D341Med (cell line): Measurements from ENCODE around the gene UGT1A5.

ENCODE experiments used
- DNase-seq: peaks from one replicate; pipeline ENCODE4 v3.0.0; 2012; ENCODE audit warnings: low spot score

Gene UGT1A5

DNA sequence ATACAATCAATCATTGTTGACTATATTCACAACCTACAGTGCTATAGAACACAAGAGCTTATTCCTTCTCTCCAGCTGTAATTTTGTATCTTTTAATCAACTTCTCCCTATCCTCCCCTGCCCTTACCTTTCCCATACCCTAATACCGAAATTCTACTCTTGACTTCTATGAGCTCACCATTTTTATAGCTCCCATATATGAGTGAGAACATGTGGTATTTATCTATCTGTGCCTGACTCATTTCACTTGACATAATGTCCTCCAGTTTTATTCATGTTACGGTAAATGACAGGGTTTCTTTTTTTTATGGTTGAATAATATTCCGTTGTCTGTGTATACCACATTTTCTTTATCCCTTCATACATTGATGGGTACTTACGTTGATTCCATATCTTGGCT, 68.1 kb downstream of the UGT1A5 start:
- no peak for DNase-seq

DNA sequence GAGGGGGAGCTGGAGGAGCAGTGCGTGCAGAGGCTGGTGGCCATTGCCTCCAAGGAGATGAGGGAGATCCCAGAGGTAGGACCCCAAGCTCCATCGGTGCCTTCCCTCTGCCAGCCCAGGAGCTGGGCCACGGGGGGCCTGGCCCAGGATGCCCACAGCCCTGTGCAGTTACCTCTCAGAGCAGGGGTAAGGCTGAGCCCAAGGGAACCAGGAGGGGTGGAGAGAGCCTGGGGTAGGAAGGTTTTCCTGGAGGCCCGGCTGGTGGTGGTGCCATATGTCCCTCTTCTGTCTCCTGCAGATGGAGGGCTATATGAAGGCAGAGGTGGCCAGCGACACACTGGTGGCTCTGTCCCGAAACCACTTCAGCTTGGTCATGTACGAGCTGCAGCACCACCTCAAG, 76.8 kb downstream of the UGT1A5 start:
- no peak for DNase-seq

DNA sequence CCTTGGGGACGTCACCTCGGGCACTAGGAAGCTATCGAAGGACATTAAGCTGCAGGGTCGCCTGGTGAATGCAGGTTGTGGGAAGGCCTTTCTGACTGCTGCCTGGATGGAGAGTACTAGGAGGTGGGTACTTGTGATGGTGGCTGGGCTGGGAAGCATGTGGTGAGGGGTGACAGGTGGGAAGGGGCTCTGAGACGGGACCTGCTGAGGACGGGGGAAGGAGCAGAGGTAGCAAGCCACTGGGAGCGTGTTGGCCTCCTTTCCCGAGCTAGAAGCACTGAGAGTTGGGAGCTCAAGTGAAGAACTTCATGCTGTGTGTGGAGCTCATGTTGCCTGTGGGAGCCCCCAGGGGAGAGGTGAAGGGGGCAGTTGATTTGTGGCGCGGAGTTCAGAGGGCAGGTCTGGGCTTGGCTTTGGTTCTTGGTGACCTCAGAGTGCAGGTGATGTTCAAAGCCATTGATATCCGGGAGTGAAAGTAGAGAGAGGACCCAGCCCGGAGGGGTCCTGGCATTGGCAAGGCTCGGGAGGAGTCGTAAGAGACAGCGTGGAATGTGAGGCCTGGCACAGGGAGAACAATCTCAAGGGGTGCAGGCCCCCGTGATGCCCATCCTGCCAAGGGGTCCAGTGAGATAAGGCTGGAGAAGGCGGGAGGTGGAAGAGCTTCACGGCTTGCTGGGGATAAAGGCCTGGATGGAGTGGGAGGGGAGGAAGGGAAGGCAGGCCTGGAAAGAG, 78.6 kb downstream of the UGT1A5 start:
- no peak for DNase-seq

GRCh38 chr2:233791883-233792329, 79.2 kb downstream of the UGT1A5 start:
- no peak for DNase-seq

- DNase-seq: no peak
Observed at GRCh38 chr2:233792720-233793119, 80.0 kb downstream of the UGT1A5 start.

DNA sequence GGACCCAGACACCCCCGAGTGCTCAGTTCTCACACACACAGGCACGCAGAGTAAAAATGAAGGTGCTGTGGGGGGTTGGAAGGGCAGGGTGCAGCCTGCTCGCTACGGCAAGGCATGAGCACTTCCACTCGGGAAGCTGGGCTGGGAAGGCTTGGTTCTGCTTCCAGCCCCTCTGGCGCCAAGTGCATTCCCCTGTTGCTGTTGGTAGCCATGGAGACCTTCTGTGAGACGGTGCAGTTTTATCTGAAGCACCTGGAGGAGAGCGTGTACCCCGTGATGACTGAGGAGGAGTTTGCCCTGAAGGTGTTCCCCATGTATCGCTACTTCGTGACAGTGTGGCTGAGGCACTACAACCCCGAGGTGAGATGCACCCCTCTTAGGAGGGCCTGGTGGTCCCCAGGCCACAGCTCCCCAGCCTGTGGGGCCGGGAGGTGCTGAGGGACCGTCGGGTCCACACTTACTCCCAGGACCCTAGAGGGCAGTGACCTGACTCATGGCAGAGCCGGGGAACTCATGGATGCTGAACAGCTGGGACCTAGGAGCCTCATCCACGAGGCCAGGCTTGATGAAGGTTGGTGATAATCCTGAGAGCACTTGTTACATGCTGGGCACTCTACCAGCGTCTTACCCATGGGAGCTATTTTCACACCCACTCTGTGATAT, 80.9 kb downstream of the UGT1A5 start:
- DNase-seq: no peak

GRCh38 chr2:233794128-233794658, 81.5 kb downstream of the UGT1A5 start:
- DNase-seq: no peak

- no peak for DNase-seq
Observed at GRCh38 chr2:233795735-233796171, 83.0 kb downstream of the UGT1A5 start.

DNA sequence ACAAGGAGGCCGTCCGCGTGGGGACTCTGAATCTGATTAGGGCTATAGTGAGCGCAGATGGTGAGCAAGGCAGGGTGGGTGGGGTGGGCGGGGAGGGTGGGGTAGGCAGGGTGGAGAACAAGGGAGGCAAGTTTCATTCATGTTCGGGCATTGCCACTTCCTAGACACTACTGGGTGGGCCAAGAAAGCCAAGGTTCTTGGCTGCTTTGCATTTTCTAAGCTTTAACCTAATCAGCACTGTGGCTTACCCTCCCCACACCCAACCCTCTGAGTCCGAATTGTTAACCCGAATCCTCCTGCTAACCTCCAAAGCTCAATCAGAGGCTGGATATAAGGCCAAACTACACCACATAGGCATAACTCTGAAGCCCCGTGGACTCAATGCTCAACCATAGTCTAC, 83.5 kb downstream of the UGT1A5 start:
- no peak for DNase-seq

- DNase-seq: no peak
Observed at GRCh38 chr2:233798335-233799086, 85.8 kb downstream of the UGT1A5 start.

DNA sequence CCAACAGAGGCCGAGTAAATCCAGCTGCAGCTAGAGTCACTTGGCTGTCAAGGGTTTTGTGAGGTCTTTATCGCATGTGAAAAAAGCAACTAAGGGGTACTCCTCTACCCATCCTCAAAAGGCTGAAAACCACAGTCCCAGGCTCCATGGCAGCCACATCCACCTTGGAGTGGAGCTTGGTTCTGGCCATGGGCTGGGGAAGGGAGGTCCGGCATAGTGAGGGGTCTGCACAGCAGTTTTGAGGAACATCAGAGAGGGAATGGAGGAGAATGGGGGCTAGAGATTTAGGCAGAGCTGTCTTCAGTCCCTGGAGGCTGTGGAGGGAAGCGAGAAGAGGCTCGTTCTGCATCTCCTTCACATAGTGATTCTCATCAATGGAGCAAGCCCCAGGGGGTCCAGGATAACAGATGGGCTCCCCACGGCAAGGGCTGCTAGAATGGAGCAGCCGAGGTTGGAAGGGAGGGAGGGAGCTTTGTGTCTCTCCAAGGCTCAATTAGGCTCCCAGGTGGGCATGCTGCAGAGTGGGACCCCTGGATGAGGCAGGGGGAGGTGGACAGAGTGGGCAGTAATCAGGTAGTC, 86.5 kb downstream of the UGT1A5 start:
- no peak for DNase-seq

DNA sequence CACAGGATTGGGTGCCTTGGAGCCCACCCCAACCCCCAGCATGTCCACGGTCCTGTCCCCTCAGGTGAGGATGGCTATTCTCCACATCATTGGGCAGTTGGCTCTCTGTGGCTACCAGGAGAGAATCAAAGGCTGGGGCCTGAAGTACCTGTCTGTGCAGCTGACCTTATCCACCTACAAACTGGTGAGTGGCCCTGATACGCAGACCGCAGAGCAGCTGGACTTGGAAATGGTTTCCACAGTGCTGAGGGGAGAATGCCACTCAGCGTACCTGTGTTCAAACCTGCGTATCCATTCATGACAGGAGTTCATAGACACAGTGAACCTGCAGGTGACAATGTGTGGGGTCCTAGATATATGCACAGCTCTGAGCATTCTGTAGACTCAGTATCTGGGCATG, 87.0 kb downstream of the UGT1A5 start:
- no peak for DNase-seq

- no peak for DNase-seq
Observed at GRCh38 chr2:233800208-233800607, 87.5 kb downstream of the UGT1A5 start.

GRCh38 chr2:233801357-233802131, 88.8 kb downstream of the UGT1A5 start:
- DNase-seq: no peak

GRCh38 chr2:233802132-233802815, 89.6 kb downstream of the UGT1A5 start:
- DNase-seq: no peak

- no peak for DNase-seq
Observed at GRCh38 chr2:233803292-233803911, 90.7 kb downstream of the UGT1A5 start.

GRCh38 chr2:233803994-233804393, 91.3 kb downstream of the UGT1A5 start:
- DNase-seq: no peak

GRCh38 chr2:233807215-233807865, 94.6 kb downstream of the UGT1A5 start:
- no peak for DNase-seq

- DNase-seq: no peak
Observed at GRCh38 chr2:233807966-233808935, 95.5 kb downstream of the UGT1A5 start.
